HG02763 (cell line): Measurements from ENCODE around the gene KRTAP5-9.
"Not testable (repeated sequence)": the region's sequence is repeated elsewhere in the genome, so short reads cannot be mapped to it uniquely, and the experiment has no call there.

Source experiments
- ATAC-seq: cut with Tn5 transposase; IDR thresholded peaks from one replicate; pipeline ENCODE4 v1.9.1; 2021; ENCODE audit warnings: mild to moderate bottlenecking, moderate library complexity; ENCODE audit not compliant: unreplicated experiment

Gene KRTAP5-9

DNA sequence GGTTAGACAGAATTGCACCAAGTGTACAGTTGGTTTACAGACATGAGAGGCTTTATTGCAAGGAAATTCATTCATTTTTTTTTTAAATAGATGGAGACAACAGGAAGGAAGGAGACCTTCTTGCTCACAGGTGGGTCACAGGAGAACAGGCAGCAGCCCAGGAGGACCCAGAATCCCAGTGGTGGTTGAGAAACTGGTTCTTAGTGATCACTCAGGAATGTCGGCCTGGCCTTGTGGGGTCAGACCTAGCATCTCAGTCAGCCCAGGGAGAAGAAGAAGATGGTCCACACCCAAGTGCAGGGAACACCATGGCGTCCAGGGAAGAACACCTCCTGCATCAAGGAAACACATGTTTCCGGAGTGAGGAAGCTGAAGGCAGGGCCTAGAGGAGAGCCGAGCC lies 33.6 kb downstream of the KRTAP5-9 start:
- no peak for ATAC-seq

GRCh38 chr11:71582309-71582895 lies 34.2 kb downstream of the KRTAP5-9 start, which contains the start of gene KRTAP5-11:
KRTAP5-11 (minus strand) TSS chr11:71582875; CDS start chr11:71582837, 38 bp downstream.
- ATAC-seq = no peak

DNA sequence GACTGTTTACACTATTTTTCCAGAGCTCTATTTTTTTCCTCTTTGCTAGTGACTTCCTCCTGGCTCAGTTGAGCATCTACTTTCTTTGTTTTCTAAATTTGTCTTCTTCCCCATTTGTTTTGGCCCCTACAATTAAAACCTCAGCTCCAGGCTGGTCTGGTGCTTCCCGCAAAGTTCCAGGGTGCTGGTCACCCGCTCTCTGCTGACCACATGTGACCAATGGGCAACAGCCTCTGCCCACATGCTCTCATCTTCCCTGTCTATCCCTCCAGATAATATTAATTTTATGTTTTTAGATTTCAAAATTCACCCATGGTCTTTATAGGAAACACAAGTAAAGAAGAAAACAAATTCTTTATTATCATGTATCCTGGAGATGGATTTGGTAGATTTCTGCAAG lies 34.7 kb downstream of the KRTAP5-9 start:
- not testable (repeated sequence) for ATAC-seq

DNA sequence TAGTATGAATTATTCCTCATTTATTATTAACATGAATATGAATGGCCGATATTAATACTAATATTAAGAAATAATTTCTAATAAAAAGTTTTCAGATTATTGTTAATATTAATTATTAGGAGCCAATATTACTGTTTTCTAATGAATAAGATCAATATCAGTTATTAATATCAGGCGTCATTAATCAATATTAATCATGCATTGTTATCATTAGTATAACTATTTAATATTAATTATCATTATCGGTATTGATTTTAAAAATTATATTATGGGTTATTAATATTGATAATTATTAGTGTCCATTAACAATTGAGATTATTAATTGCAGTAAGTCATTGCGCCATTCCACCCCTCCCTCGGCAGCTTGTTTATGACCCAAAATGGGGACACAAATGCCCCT lies 37.5 kb downstream of the KRTAP5-9 start:
- ATAC-seq = not testable (repeated sequence)

- not testable (repeated sequence) for ATAC-seq
Observed at GRCh38 chr11:71588314-71588713, 40.1 kb downstream of the KRTAP5-9 start.

DNA sequence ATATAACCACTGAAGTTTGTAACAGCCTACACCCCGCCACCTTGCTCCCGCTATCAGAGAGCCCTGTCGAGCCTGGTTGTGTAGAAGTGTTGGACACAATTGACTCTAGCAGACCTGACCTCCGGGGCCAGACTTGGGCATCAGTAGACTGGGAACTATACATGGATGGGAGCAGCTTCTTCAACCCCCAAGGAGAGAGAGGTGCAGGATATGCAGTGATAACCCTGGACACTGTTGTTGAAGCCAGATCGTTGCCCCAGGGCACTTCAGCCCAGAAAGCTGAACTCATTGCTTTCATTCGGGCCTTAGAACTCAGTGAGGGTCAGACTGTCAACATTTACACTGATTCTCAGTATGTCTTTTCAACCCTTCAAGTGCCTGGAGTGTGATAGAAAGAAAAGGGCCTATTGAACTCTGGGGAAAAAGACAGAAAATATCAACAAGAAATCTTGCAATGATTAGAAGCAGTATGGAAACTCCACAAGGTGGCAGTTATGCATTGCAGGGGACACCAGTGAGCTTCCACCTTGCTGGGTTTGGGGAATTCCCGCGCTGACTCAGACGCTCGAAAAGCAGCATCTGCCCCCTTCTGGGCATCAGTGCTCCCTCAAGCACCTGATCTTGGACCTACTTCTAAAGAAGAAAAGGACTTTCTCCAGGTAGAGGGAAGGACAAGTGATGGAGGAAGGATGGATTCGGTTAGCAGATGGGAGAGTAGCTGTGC lies 40.8 kb downstream of the KRTAP5-9 start:
- ATAC-seq = not testable (repeated sequence)

DNA sequence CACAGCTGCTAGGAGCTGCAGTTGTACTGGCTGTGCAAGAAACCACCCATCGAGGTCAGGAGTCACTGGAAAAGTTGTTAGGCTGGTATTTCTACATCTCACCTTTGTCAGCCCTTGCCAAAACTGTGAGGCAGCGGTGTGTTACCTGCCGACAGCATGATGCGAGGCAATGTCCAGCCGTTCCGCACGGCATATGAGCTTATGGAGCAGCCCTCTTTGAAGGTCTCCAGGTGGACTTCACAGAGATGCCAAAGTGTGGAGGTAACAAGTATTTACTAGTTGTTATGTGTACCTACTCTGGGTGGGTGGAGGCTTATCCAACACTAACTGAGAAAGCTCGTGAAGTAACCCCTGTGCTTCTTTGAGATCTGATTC lies 41.3 kb downstream of the KRTAP5-9 start:
- not testable (repeated sequence) for ATAC-seq
